HG03139 (cell line): ENCODE results near the gene IBA57.
"Not testable (repeated sequence)": the region's sequence is repeated elsewhere in the genome, so short reads cannot be mapped to it uniquely, and the experiment has no call there.

Experiments used
- ATAC-seq: cut with Tn5 transposase; IDR thresholded peaks from one replicate; pipeline ENCODE4 v1.9.1; 2021; ENCODE audit not compliant: unreplicated experiment

IBA57 gene

GRCh38 chr1:228184152-228184551 is 18.5 kb downstream of the IBA57 start:
- ATAC-seq: no peak

GRCh38 chr1:228185641-228185965 is 20.0 kb downstream of the IBA57 start:
- no peak for ATAC-seq

GRCh38 chr1:228188249-228188648 is 22.6 kb downstream of the IBA57 start:
- not testable (repeated sequence) for ATAC-seq

- no peak for ATAC-seq
Observed at GRCh38 chr1:228190182-228190581, 24.6 kb downstream of the IBA57 start.

- no peak for ATAC-seq
Observed at GRCh38 chr1:228190778-228191177, 25.2 kb downstream of the IBA57 start.

- no peak for ATAC-seq
Observed at GRCh38 chr1:228194436-228194835, 28.8 kb downstream of the IBA57 start.

GRCh38 chr1:228194921-228195812 is 29.6 kb downstream of the IBA57 start:
- ATAC-seq: no peak

GRCh38 chr1:228197555-228198147 is 32.0 kb downstream of the IBA57 start:
- no peak for ATAC-seq

GRCh38 chr1:228198977-228199590 is 33.5 kb downstream of the IBA57 start:
- ATAC-seq: no peak

DNA sequence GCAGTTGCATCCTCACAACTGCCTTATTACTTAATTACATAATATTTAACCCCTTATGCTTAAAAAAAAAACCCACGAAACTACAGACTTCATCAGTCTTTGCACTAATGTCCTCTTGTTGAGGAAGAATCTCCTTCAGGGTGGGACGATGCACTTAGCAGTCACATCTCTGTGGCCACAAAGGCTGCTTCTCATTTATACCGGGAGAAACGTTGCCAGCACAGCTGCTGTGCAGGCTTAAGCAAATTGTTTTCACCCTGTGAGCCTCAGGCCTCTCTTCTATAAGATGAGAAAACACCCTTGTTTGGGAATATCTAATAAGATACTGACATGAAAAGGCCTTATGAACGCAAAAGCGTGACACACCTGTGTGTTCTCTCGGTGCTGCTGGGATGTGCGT is 39.4 kb downstream of the IBA57 start:
- ATAC-seq: no peak

- ATAC-seq: no peak
Observed at GRCh38 chr1:228205526-228206436, 40.2 kb downstream of the IBA57 start.

DNA sequence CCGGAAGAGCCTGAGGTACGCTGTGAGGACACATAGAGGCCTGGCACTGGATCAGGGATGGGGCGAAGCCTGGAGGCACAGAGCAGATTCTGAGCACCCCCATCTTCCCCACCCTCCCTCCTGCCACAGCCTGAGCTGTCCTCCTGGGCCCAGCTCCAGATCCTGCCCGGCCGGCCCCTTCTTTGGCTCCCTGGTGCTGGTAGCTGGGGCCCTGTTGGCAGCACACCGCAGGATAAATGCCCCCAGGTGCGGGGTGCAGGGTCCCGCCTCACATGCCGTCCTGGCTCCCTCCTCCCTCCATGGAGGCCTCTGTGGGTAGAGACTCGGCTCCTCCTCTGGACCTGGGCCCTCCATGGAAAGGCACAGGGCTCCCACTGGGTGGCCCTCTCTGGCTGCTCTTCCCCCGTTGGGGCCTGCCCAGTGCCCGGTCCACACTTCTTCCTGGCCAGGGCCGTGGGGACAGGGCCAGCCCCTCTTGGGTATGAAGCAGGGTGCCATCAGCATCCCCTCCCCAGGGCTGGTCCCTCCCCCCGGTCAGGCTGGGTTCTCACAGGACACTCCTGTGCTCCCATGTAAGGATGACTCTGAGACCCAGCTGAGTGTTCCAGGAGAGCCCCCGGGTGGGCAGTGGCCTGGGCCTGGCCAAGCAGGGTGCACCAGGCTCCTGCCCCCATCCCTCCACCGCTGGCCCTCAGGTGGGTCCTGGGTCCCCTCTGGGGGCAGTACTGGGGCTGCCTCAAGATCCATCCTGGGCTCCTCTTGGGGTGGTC is 41.2 kb downstream of the IBA57 start:
- ATAC-seq: no peak

- no peak for ATAC-seq
Observed at GRCh38 chr1:228207381-228207810, 41.8 kb downstream of the IBA57 start.

GRCh38 chr1:228207851-228208821 is 42.5 kb downstream of the IBA57 start, which contains the start of gene OBSCN:
Gene OBSCN (plus strand): TSS chr1:228208044. CDS start chr1:228211784, 3,740 bp downstream.
- ATAC-seq: no peak

- no peak for ATAC-seq
Observed at GRCh38 chr1:228208831-228209551, 43.4 kb downstream of the IBA57 start.

- ATAC-seq: no peak
Observed at GRCh38 chr1:228209657-228210056, 44.1 kb downstream of the IBA57 start.

GRCh38 chr1:228210076-228210651 is 44.6 kb downstream of the IBA57 start:
- no peak for ATAC-seq
